ENCODE measurements around the gene ZNF677. TPM values are rescaled to one million over a fixed set of nuclear protein-coding genes. Genes with fewer than 3 reads are reported as not detected.
A peak's percentile ranks its signal among the peaks of the same experiment; 100 is the strongest.

ZNF677 gene
- total RNA-seq, 6 donors from 2014 or later = 5.2 to 19.9 (median 12.5) TPM

DNA sequence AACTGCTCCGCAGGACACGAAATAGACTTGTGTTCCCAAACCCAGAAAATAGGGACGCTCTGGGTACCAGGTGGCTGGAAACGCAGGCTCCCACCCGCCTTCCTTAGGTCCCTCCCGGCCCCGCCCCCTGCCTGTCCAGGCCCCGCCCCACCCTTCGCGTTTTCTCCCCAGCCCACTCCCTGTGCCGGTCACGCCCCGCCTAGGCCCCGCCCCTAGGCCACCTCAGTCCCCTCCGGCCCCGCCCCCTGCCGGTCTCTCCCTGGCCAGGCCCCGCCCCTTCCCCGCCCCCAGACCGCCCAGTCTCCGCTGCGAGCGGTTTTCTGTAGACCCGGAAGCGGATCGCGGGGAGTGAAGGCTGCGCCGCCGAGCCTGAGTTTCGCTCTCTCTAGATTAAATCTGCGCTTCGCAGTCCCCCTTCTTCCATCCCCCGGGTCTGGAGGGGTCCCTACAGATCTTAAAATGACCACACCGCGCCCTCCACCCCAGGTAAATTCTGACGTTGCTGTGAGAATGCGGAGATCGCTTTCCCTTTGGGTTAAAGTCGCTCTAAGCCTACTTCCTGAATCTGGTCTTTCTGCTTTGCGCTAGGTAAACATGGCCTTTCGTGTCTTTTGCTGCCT lies 57.8 kb downstream of the ZNF677 start:
- peak; percentile 97 to 98 for ATAC-seq (ENCODE audit: low FRiP score in 2 of 2)

DNA sequence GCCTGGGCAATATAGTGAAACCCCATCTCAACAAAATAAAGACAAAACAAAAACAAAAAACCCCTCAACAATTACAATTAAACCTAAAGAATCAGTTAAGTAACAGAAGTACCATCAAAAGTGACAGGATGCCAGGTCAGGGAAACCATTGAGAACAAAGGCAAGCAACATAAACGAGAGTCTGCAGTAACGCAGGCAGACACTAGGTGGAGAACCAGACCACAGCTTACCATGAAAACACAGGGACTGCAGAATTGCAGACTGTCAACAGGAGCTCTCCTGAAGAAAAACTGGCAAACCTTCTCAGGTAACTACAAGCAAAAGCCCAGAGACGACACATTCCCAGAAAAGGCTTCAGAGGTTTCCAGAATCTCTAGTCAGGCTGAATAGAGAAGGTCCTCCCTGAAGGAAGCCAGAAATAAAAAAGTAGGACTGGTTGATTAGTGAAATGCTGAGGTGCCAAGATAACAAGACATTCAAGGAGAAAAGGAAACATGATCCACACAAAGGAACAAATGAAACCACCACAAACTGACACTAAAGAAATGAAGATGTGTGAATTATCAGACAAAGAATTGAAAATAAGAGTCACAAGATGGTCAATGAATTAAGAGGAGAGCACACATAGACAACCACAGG lies 59.3 kb downstream of the ZNF677 start:
- 0% methylated on average over 3 of the region's 3 CpGs for WGBS, 2 donors
- TF ChIP-seq CTCF (IDR thresholded peaks at IDR 0.05) (peak; percentile 78 to 92 (median 89)), POLR2A (IDR thresholded peaks at IDR 0.05) (no peak), EP300 (IDR thresholded peaks at IDR 0.05) (no peak)
- Histone ChIP-seq H3K27me3 (no peaks in the 10 kb centered on the region), H3K4me3 (no peak overlapping the region), H3K9me3 (peaks cover 0 to 25% (median 19%) of the 10 kb centered on the region in 4 donors), H3K36me3 (peaks cover 0 to 4% (median 1%) of the 10 kb centered on the region in 4 donors), H3K4me1 (peaks cover 7 to 23% (median 13%) of the 10 kb centered on the region in 4 donors), H3K27ac (peak overlapping the region in 1 of 4 donors; percentile 31)
- ATAC-seq (ENCODE audit: low FRiP score in 2 of 2) (peak; percentile 70 to 77), DNase-seq (peak in 1 of 2 donors; percentile 78)

More for the DNA sequence above, 57.8 kb downstream of the ZNF677 start:
- H3K27ac ChIP-seq = peak overlapping the region; percentile 86 to 96 (median 88)
- TF ChIP-seq CTCF (IDR thresholded peaks at IDR 0.05) = no peak
- no peak for TF ChIP-seq EP300 (IDR thresholded peaks at IDR 0.05)
- peak; percentile 81 to 86 for TF ChIP-seq POLR2AphosphoS5 (IDR thresholded peaks at IDR 0.05)
- TF ChIP-seq POLR2A (IDR thresholded peaks at IDR 0.05) = peak in 3 of 4 donors; percentile 60 to 79 (median 66)
- H3K4me1 ChIP-seq = peaks cover 7 to 23% (median 13%) of the 10 kb centered on the region in 4 donors
- H3K4me3 ChIP-seq = peak overlapping the region; percentile 72 to 88 (median 83)
- peaks cover 0 to 16% (median 6%) of the 10 kb centered on the region in 4 donors for H3K36me3 ChIP-seq
- peaks cover 3 to 40% (median 33%) of the 10 kb centered on the region in 4 donors for H3K9me3 ChIP-seq
- WGBS, 2 donors = 3 to 8% methylated on average over 10 to 23 of the region's 42 CpGs
- peak; percentile 99 to 100 for DNase-seq
- no peaks in the 10 kb centered on the region for H3K27me3 ChIP-seq

GRCh38 chr19:53193535-53194222 lies 61.0 kb downstream of the ZNF677 start:
- H3K4me3 ChIP-seq = peak overlapping the region in 3 of 4 donors; percentile 57 to 91 (median 80)
- peaks cover 0 to under 1% (median 0%) of the 10 kb centered on the region in 4 donors for H3K36me3 ChIP-seq
- DNase-seq (no peak), ATAC-seq (ENCODE audit: low FRiP score in 2 of 2) (no peak)
- no peak for TF ChIP-seq POLR2AphosphoS5 (IDR thresholded peaks at IDR 0.05)
- no peak for TF ChIP-seq CTCF (IDR thresholded peaks at IDR 0.05)
- TF ChIP-seq EP300 (IDR thresholded peaks at IDR 0.05) = no peak
- TF ChIP-seq POLR2A (IDR thresholded peaks at IDR 0.05) = no peak
- WGBS, 2 donors = 59 to 60% methylated on average over 12 of the region's 12 CpGs
- H3K27ac ChIP-seq = peak overlapping the region in 1 of 4 donors; percentile 77
- peaks cover 0 to 9% (median 6%) of the 10 kb centered on the region in 4 donors for H3K9me3 ChIP-seq
- no peaks in the 10 kb centered on the region for H3K27me3 ChIP-seq
- H3K4me1 ChIP-seq = peaks cover 7 to 23% (median 13%) of the 10 kb centered on the region in 4 donors

GRCh38 chr19:53192771-53193534 lies 61.7 kb downstream of the ZNF677 start, which contains the start of gene ZNF665:
Gene ZNF665, minus strand, starts transcription at chr19:53193358. Its CDS starts 10,460 bp downstream, at chr19:53182898.
- Histone ChIP-seq H3K9me3 (peaks cover 0 to 5% (median 2%) of the 10 kb centered on the region in 4 donors), H3K4me1 (peaks cover 7 to 23% (median 13%) of the 10 kb centered on the region in 4 donors), H3K36me3 (no peaks in the 10 kb centered on the region), H3K4me3 (peak within 1 kb of the TSS; percentile 57 to 91 (median 73)), H3K27me3 (no peaks in the 10 kb centered on the region), H3K27ac (peak within 1 kb of the TSS; percentile 77 to 89 (median 82))
- 0 to 3% methylated on average over 34 to 53 of the region's 53 CpGs for WGBS, 2 donors
- TF ChIP-seq CTCF (IDR thresholded peaks at IDR 0.05) = no peak
- TF ChIP-seq POLR2A (IDR thresholded peaks at IDR 0.05) = peak in 3 of 4 donors; percentile 35 to 71 (median 69)
- peak; percentile 68 to 69 for TF ChIP-seq POLR2AphosphoS5 (IDR thresholded peaks at IDR 0.05)
- DNase-seq = peak; percentile 87 to 92
- ATAC-seq (ENCODE audit: low FRiP score in 2 of 2) = peak; percentile 92
